ENCODE measurements around the gene NLN. TPM values are rescaled to one million over a fixed set of nuclear protein-coding genes. Genes with fewer than 3 reads are reported as not detected.

The NLN gene
- total RNA-seq, 4 donors from 2014 or later = 6.5 to 11.5 (median 9.8) TPM

GRCh38 chr5:65742565-65743231, 20.7 kb downstream of the NLN start:
- TF ChIP-seq POLR2AphosphoS5 (IDR thresholded peaks at IDR 0.05) (no peak), CTCF (IDR thresholded peaks at IDR 0.05) (peak; percentile 20 to 54 (median 48))
- H3K36me3 ChIP-seq = no peaks in the 10 kb centered on the region
- no peaks in the 10 kb centered on the region for H3K27me3 ChIP-seq
- H3K27ac ChIP-seq = no peak overlapping the region
- H3K4me1 ChIP-seq = no peaks in the 10 kb centered on the region
- WGBS, 2 donors (ENCODE audit: low coverage in 1 of 2) = 15 to 18% methylated on average over 4 of the region's 4 CpGs
- H3K4me3 ChIP-seq = no peak overlapping the region
- no peak for ATAC-seq
- H3K9me3 ChIP-seq = no peaks in the 10 kb centered on the region

- Histone ChIP-seq H3K4me3 (no peak overlapping the region), H3K27ac (no peak overlapping the region), H3K27me3 (no peaks in the 10 kb centered on the region), H3K4me1 (no peaks in the 10 kb centered on the region), H3K9me3 (no peaks in the 10 kb centered on the region), H3K36me3 (no peaks in the 10 kb centered on the region)
- ATAC-seq = no peak
- TF ChIP-seq CTCF (IDR thresholded peaks at IDR 0.05) = no peak
- TF ChIP-seq POLR2A (IDR thresholded peaks at IDR 0.05) = no peak
- TF ChIP-seq EP300 (IDR thresholded peaks at IDR 0.05) = no peak
- TF ChIP-seq POLR2AphosphoS5 (IDR thresholded peaks at IDR 0.05) = no peak
- 100% methylated on average over 1 of the region's 1 CpG for WGBS, 2 donors (ENCODE audit: low coverage in 1 of 2)
These were observed 27.3 kb downstream of the NLN start for GRCh38 chr5:65749221-65749844.

- Histone ChIP-seq H3K4me3 (no peak overlapping the region), H3K9me3 (no peaks in the 10 kb centered on the region), H3K27ac (no peak overlapping the region), H3K4me1 (no peaks in the 10 kb centered on the region), H3K27me3 (no peaks in the 10 kb centered on the region), H3K36me3 (no peaks in the 10 kb centered on the region)
- TF ChIP-seq POLR2AphosphoS5 (IDR thresholded peaks at IDR 0.05) = no peak
- TF ChIP-seq POLR2A (IDR thresholded peaks at IDR 0.05) = no peak
- TF ChIP-seq CTCF (IDR thresholded peaks at IDR 0.05) = no peak
- no peak for TF ChIP-seq EP300 (IDR thresholded peaks at IDR 0.05)
- no peak for ATAC-seq
- 70 to 96% methylated on average over 4 of the region's 5 CpGs for WGBS, 2 donors (ENCODE audit: low coverage in 1 of 2)
These were observed 28.0 kb downstream of the NLN start for GRCh38 chr5:65749956-65750355.

- H3K9me3 ChIP-seq = no peaks in the 10 kb centered on the region
- TF ChIP-seq POLR2AphosphoS5 (IDR thresholded peaks at IDR 0.05) = no peak
- TF ChIP-seq POLR2A (IDR thresholded peaks at IDR 0.05) = no peak
- TF ChIP-seq EP300 (IDR thresholded peaks at IDR 0.05) = no peak
- no peak for TF ChIP-seq CTCF (IDR thresholded peaks at IDR 0.05)
- H3K27ac ChIP-seq = no peak overlapping the region
- no peaks in the 10 kb centered on the region for H3K27me3 ChIP-seq
- no peaks in the 10 kb centered on the region for H3K36me3 ChIP-seq
- no peak for ATAC-seq
- H3K4me1 ChIP-seq = no peaks in the 10 kb centered on the region
- no peak overlapping the region for H3K4me3 ChIP-seq
- WGBS, 2 donors (ENCODE audit: low coverage in 1 of 2) = 29 to 72% methylated on average over 1 to 2 of the region's 2 CpGs
These were observed 28.9 kb downstream of the NLN start for GRCh38 chr5:65750938-65751337.

GRCh38 chr5:65753189-65753588, 31.2 kb downstream of the NLN start:
- no peaks in the 10 kb centered on the region for H3K4me1 ChIP-seq
- H3K36me3 ChIP-seq = no peaks in the 10 kb centered on the region
- no peak for ATAC-seq
- TF ChIP-seq POLR2AphosphoS5 (IDR thresholded peaks at IDR 0.05) (no peak), CTCF (IDR thresholded peaks at IDR 0.05) (no peak), EP300 (IDR thresholded peaks at IDR 0.05) (no peak), POLR2A (IDR thresholded peaks at IDR 0.05) (no peak)
- no peak overlapping the region for H3K27ac ChIP-seq
- no peaks in the 10 kb centered on the region for H3K9me3 ChIP-seq
- H3K27me3 ChIP-seq = no peaks in the 10 kb centered on the region
- WGBS, 2 donors (ENCODE audit: low coverage in 1 of 2) = 82 to 87% methylated on average over 8 of the region's 8 CpGs
- H3K4me3 ChIP-seq = no peak overlapping the region
